GM12878 (cell line): ENCODE data around the gene ATP2C1. TPM values are rescaled to one million over a fixed set of nuclear protein-coding genes. Genes with fewer than 3 reads are reported as not detected.

Experiments used
- ATAC-seq: fragments of 200-7000 bp; cut with Tn5 transposase; 3 replicates; pipeline ENCODE4 v1.9.1; 2020; ENCODE audit warnings: mild to moderate bottlenecking, moderate library complexity
- BruUV-seq: library from RNA; stranded (reverse); fragments of 400-500 nt; replicated peaks from 2 replicates; lab custom pipeline; 2021; lab: Mats Ljungman, UMichigan
- CTCF ChIA-PET: fragments of 300-600 bp; sonication (Branson Sonifier 250); formaldehyde crosslinking; extraction: SDS; loops from one replicate; lab custom pipeline; 2021; ENCODE audit warnings: inconsistent platforms; lab: Yijun Ruan, JAX
- POLR2A ChIA-PET: fragments of 350-600 bp; formaldehyde crosslinking; extraction: SDS; loops from one replicate; lab custom pipeline; 2021; ENCODE audit warnings: inconsistent platforms; lab: Charles Lee
- RAD21 ChIA-PET: fragments of 300-600 bp; sonication (Branson Sonifier 250); formaldehyde crosslinking; loops from one replicate; lab custom pipeline; 2023; ENCODE audit warnings: antibody characterized with exemption; ENCODE audit not compliant: unreplicated experiment; lab: Charles Lee
- SMC1A ChIA-PET: fragments of 300-600 bp; sonication (Branson Sonifier 250); formaldehyde crosslinking; loops from one replicate; lab custom pipeline; 2023; ENCODE audit not compliant: unreplicated experiment, uncharacterized antibody; lab: Charles Lee
- DNase-seq: peaks from one replicate; pipeline ENCODE4 v3.0.0-alpha.2; 2011; ENCODE audit warnings: low read depth, low spot score
- FAIRE-seq: peaks from 3 replicates; lab custom pipeline; 2011; peaks lifted over from hg19 to GRCh38; lab: Jason Lieb, UNC
- H2AFZ ChIP-seq: 2 replicates; pipeline ENCODE4 v1.6.0; 2011; ENCODE audit warnings: low read depth, low read length, control low read depth; ENCODE audit not compliant: control insufficient read depth
- H3K27ac ChIP-seq: 2 replicates; pipeline ENCODE4 v1.5.1; 2011; ENCODE audit warnings: control low read depth; ENCODE audit not compliant: control insufficient read depth, insufficient read depth
- H3K27me3 ChIP-seq, 2 experiments: replicated peaks in 1 of 2; 2 replicates each; pipeline versions ENCODE4 v1.6.0 to v1.6.1; 2011; ENCODE audit warnings: low read length in 1 of 2; ENCODE audit not compliant: control insufficient read depth in 2 of 2, insufficient read depth in 2 of 2
- H3K36me3 ChIP-seq, 2 experiments: 2 replicates each; pipeline ENCODE4 v1.5.1; 2011; ENCODE audit warnings: low read length in 1 of 2; ENCODE audit not compliant: control insufficient read depth in 2 of 2, insufficient read depth in 2 of 2
- H3K4me1 ChIP-seq: 2 replicates; pipeline ENCODE4 v1.6.1; 2011; ENCODE audit warnings: mild to moderate bottlenecking, low read length, moderate library complexity, mixed read lengths; ENCODE audit not compliant: control insufficient read depth, insufficient read depth
- H3K4me2 ChIP-seq: 2 replicates; pipeline ENCODE4 v1.6.0; 2011; ENCODE audit warnings: control low read depth; ENCODE audit not compliant: control insufficient read depth, insufficient read depth
- H3K4me3 ChIP-seq: fragments of 200-600 bp; sonication (generic); 2 replicates; pipeline ENCODE4 v1.5.1; 2016
- H3K79me2 ChIP-seq: 2 replicates; pipeline ENCODE4 v1.6.0; 2011; ENCODE audit warnings: low read length; ENCODE audit not compliant: control insufficient read depth, insufficient read depth
- H3K9ac ChIP-seq: 2 replicates; pipeline ENCODE4 v1.8.0; 2011; ENCODE audit warnings: low read length, control low read depth, mixed read lengths; ENCODE audit not compliant: control insufficient read depth, insufficient read depth
- H3K9me3 ChIP-seq: replicated peaks from 3 replicates; pipeline ENCODE4 v1.5.1; 2011; ENCODE audit warnings: mild to moderate bottlenecking, low read length; ENCODE audit not compliant: control insufficient read depth, insufficient read depth
- H4K20me1 ChIP-seq: 2 replicates; pipeline ENCODE4 v1.6.0; 2011; ENCODE audit not compliant: control insufficient read depth, insufficient read depth
- ATF7 ChIP-seq: fragments of 450-650 bp; IDR thresholded peaks from 2 replicates; pipeline ENCODE4 v1.6.1; 2016; ENCODE audit warnings: low read depth, mild to moderate bottlenecking
- FOS ChIP-seq: IDR thresholded peaks from 3 replicates; pipeline ENCODE4 v1.6.1; 2011; ENCODE audit warnings: borderline replicate concordance; ENCODE audit not compliant: insufficient read length; ENCODE audit errors: extremely low read depth
- JUND ChIP-seq: IDR thresholded peaks from 2 replicates; pipeline ENCODE4 v1.6.1; 2012; ENCODE audit warnings: low read depth, mild to moderate bottlenecking, low read length, improper control_type of control experiment, moderate library complexity
- POLR2A ChIP-seq: IDR thresholded peaks from 2 replicates; pipeline ENCODE4 v1.6.1; 2011; ENCODE audit warnings: low read depth, mild to moderate bottlenecking, low read length
- RB1 ChIP-seq: fragments of 450-650 bp; formaldehyde crosslinking; IDR thresholded peaks from 2 replicates; pipeline ENCODE4 v1.6.1; 2017; ENCODE audit warnings: mild to moderate bottlenecking, borderline replicate concordance
- TBL1XR1 ChIP-seq: IDR thresholded peaks from 2 replicates; pipeline ENCODE4 v1.6.1; 2012; ENCODE audit warnings: low read depth, low read length, improper control_type of control experiment
- ZNF274 ChIP-seq: IDR thresholded peaks from one replicate; pipeline ENCODE4 v1.8.0; 2011; ENCODE audit not compliant: insufficient read length, insufficient read depth
- ZNF384 ChIP-seq: IDR thresholded peaks from 2 replicates; pipeline ENCODE4 v1.6.1; 2012; ENCODE audit warnings: low read depth, mild to moderate bottlenecking, low read length, improper control_type of control experiment, borderline replicate concordance
- WGBS: methylation state at CpG from one replicate; pipeline ENCODE4 v1.1.6; 2016; ENCODE audit warnings: low lambda C conversion rate; ENCODE audit not compliant: insufficient replicate concordance, insufficient coverage; ENCODE audit errors: missing lambda C conversion rate; 5-methylcytosine and 5-hydroxymethylcytosine counted together
- in situ Hi-C: fragments of 300-500 bp; cut with MboI; formaldehyde crosslinking; loops from 9 replicates; pipeline ENCODE4 v1.14.3; 2018; ENCODE audit warnings: mixed read lengths
- intact Hi-C: fragments of 100-400 bp; cut with micrococcal nuclease; formaldehyde crosslinking; loops from one replicate; pipeline ENCODE4 v1.14.2; 2022; ENCODE audit not compliant: unreplicated experiment
- polyA plus RNA-seq, 11 experiments: library from polyadenylated mRNA; depleted of rRNA in 4 of 11; unstranded in 6 of 11; stranded (reverse) in 5 of 11; fragments of >200 nt; fragmentation: Nextera tagmentation in 4 of 11; fragmentation: Illumina TruSeq in 1 of 11; extraction: Ambion mirVana in 4 of 11; extraction: Trizol in 1 of 11; gene quantifications; 1 replicate in 1 of 11; 2 replicates in 10 of 11; pipeline versions ENCODE4 v1.2.1 to v1.2.3, GENCODE V29; 2011 to 2016; ENCODE audit warnings: inconsistent platforms in 2 of 11, missing spikeins in 2 of 11, low read depth in 1 of 11
- total RNA-seq, 4 experiments: library from RNA; depleted of rRNA in 3 of 4; stranded (reverse); fragments of >200 nt in 3 of 4; fragmentation: Illumina TruSeq in 1 of 4; extraction: Trizol in 1 of 4; gene quantifications; 2 replicates each; pipeline versions ENCODE4 v1.2.1 to v1.2.3, GENCODE V29; 2013 to 2021

The ATP2C1 gene
- total and polyA plus RNA-seq, 10 of the 15 experiments (the other 5 are each of a cell fraction or from before 2014, with no cell fraction given) = 20.6 to 116 (median 55.1) TPM

GRCh38 chr3:130933801-130934345, 40.0 kb downstream of the ATP2C1 start (continued):
- TF ChIP-seq ZNF384 (no peak), POLR2A (no peak), ZNF274 (no peak), RB1 (no peak), JUND (no peak)

- FAIRE-seq = no peak
- ChIA-PET POLR2A (interaction anchor here (0.6 kb wide), 1 partner anchor 50 kb away, joined by 5 read pairs; no protein-coding TSS in a partner anchor), CTCF (interaction anchor here (0.7 to 1.2 kb wide), 3 partner anchors 13 to 378 kb away, joined by 3 to 10 read pairs (median 3); no protein-coding TSS in a partner anchor), SMC1A (interaction anchor here (0.6 to 2.4 kb wide), 4 partner anchors 14 to 40 kb away, joined by 3 to 10 read pairs (median 6); partner anchors contain the start of gene ATP2C1), RAD21 (interaction anchor here (0.8 to 1.6 kb wide), 2 partner anchors 15 to 78 kb away, joined by 3 to 4 read pairs; no protein-coding TSS in a partner anchor)
- Histone ChIP-seq H3K9me3 (no peaks in the 10 kb centered on the region), H3K4me2 (no peak overlapping the region), H3K79me2 (peaks cover 3% of the 10 kb centered on the region), H3K27ac (no peak overlapping the region), H4K20me1 (no peaks in the 10 kb centered on the region), H3K4me1 (no peaks in the 10 kb centered on the region), H3K4me3 (no peak overlapping the region), H3K36me3 (peaks cover 0 to 11% of the 10 kb centered on the region in 2 experiments; a peak in 2 of 4 replicates), H3K27me3 (no peaks in the 10 kb centered on the region), H3K9ac (no peak overlapping the region), H2AFZ (no peak overlapping the region)
- no peak for ATAC-seq
- no peak for TF ChIP-seq FOS
- TF ChIP-seq ATF7 = no peak
- no peak for TF ChIP-seq TBL1XR1
- in situ Hi-C loops (no loop called here), intact Hi-C loops (no loop called here)
- BruUV-seq = no TSS peak
- DNase-seq = no peak
- 98% methylated on average over 4 of the region's 4 CpGs for WGBS
These were observed 40.7 kb downstream of the ATP2C1 start for GRCh38 chr3:130934442-130935089.
